Smooth muscle cell (in vitro differentiated cells): ENCODE measurements around the gene PEX11G. TPM values are rescaled to one million over a fixed set of nuclear protein-coding genes. Genes with fewer than 3 reads are reported as not detected.

Experiments used
- DNase-seq: peaks from one replicate; lab custom pipeline; 2025; ENCODE audit not compliant: unreplicated experiment; lab: John Stamatoyannopoulos, UW
- H2AFZ ChIP-seq: fragments of 200-600 bp; sonication (generic); 2 replicates; pipeline ENCODE4 v1.6.0; 2016; ENCODE audit warnings: antibody characterized with exemption, low read depth, mild to moderate bottlenecking
- H3F3A ChIP-seq: fragments of 200-600 bp; sonication (generic); 2 replicates; pipeline ENCODE4 v1.6.0; 2017; ENCODE audit warnings: antibody characterized with exemption, low read depth
- H3K27ac ChIP-seq: fragments of 200-600 bp; sonication (generic); 2 replicates; pipeline ENCODE4 v1.5.1; 2016; ENCODE audit warnings: low read depth, mild to moderate bottlenecking
- H3K27me3 ChIP-seq: fragments of 200-600 bp; sonication (generic); 2 replicates; pipeline ENCODE4 v1.6.1; 2016; ENCODE audit warnings: low read depth, mild to moderate bottlenecking
- H3K36me3 ChIP-seq: fragments of 200-600 bp; sonication (generic); 2 replicates; pipeline ENCODE4 v1.5.1; 2016; ENCODE audit warnings: low read depth
- H3K4me1 ChIP-seq: fragments of 200-600 bp; sonication (generic); 2 replicates; pipeline ENCODE4 v1.5.1; 2016; ENCODE audit warnings: low read depth
- H3K4me2 ChIP-seq: fragments of 200-600 bp; sonication (generic); 2 replicates; pipeline ENCODE4 v1.6.0; 2016; ENCODE audit warnings: mild to moderate bottlenecking
- H3K4me3 ChIP-seq: fragments of 200-600 bp; sonication (generic); 2 replicates; pipeline ENCODE4 v1.5.1; 2016; ENCODE audit warnings: mild to moderate bottlenecking
- H3K79me2 ChIP-seq: fragments of 200-600 bp; sonication (generic); 2 replicates; pipeline ENCODE4 v1.6.0; 2016; ENCODE audit warnings: low read depth, mild to moderate bottlenecking
- H3K9ac ChIP-seq: fragments of 200-600 bp; sonication (generic); 2 replicates; pipeline ENCODE4 v1.6.0; 2016; ENCODE audit warnings: low read depth
- H3K9me3 ChIP-seq: fragments of 200-600 bp; sonication (generic); replicated peaks from 2 replicates; pipeline ENCODE4 v1.5.1; 2016; ENCODE audit warnings: low read depth
- H4K20me1 ChIP-seq: fragments of 200-600 bp; sonication (generic); 2 replicates; pipeline ENCODE4 v1.6.0; 2016; ENCODE audit warnings: low read depth
- CTCF ChIP-seq: fragments of 200-600 bp; sonication (generic); IDR thresholded peaks from 2 replicates; pipeline ENCODE4 v1.5.1; 2017; ENCODE audit warnings: borderline replicate concordance, mild to moderate bottlenecking, antibody characterized with exemption; ENCODE audit not compliant: insufficient read depth, poor library complexity, severe bottlenecking
- WGBS: methylation state at CpG from one replicate; pipeline ENCODE4 v1.1.7; 2016; ENCODE audit warnings: low lambda C conversion rate; 5-methylcytosine and 5-hydroxymethylcytosine counted together
- polyA plus RNA-seq: library from polyadenylated mRNA; unstranded; fragments of >200 nt; fragmentation: Nextera tagmentation; extraction: Ambion mirVana; gene quantifications from 2 replicates; pipeline ENCODE4 v1.2.1, GENCODE V29; 2016
- total RNA-seq: library from RNA; depleted of rRNA; stranded (reverse); fragments of >200 nt; gene quantifications from 2 replicates; pipeline ENCODE4 v1.2.3, GENCODE V29; 2014

The PEX11G gene
- total and polyA plus RNA-seq, 2 experiments from 2014 or later = 4.3 TPM; not detected in 1

GRCh38 chr19:7482584-7483439 is 6.0 kb downstream of the PEX11G start:
- Histone ChIP-seq H3K4me2 (peak overlapping the region; percentile 51), H3K36me3 (no peaks in the 10 kb centered on the region), H3K4me3 (no peak overlapping the region), H3K27ac (no peak overlapping the region), H3K27me3 (no peaks in the 10 kb centered on the region), H3K4me1 (peaks cover 5% of the 10 kb centered on the region), H3K9ac (no peak overlapping the region), H4K20me1 (no peaks in the 10 kb centered on the region), H3F3A (no peaks in the 10 kb centered on the region), H3K9me3 (no peaks in the 10 kb centered on the region), H2AFZ (no peak overlapping the region), H3K79me2 (no peaks in the 10 kb centered on the region)
- no peak for TF ChIP-seq CTCF
- DNase-seq = no peak
- 65% methylated on average over 26 of the region's 37 CpGs for WGBS

- H3K9me3 ChIP-seq = no peaks in the 10 kb centered on the region
- H4K20me1 ChIP-seq = no peaks in the 10 kb centered on the region
- no peak overlapping the region for H3K9ac ChIP-seq
- H2AFZ ChIP-seq = no peak overlapping the region
- no peaks in the 10 kb centered on the region for H3K27me3 ChIP-seq
- H3K4me2 ChIP-seq = no peak overlapping the region
- H3F3A ChIP-seq = no peaks in the 10 kb centered on the region
- 86% methylated on average over 7 of the region's 7 CpGs for WGBS
- peaks cover 5% of the 10 kb centered on the region for H3K4me1 ChIP-seq
- no peak for TF ChIP-seq CTCF
- H3K36me3 ChIP-seq = no peaks in the 10 kb centered on the region
- H3K27ac ChIP-seq = peak overlapping the region; percentile 77
- H3K4me3 ChIP-seq = no peak overlapping the region
- DNase-seq = no peak
- no peaks in the 10 kb centered on the region for H3K79me2 ChIP-seq
Observed at GRCh38 chr19:7480970-7481255, 7.9 kb downstream of the PEX11G start.

GRCh38 chr19:7480222-7480969 is 8.4 kb downstream of the PEX11G start:
- Histone ChIP-seq H3K4me3 (no peak overlapping the region), H3K36me3 (no peaks in the 10 kb centered on the region), H3K27ac (peak overlapping the region; percentile 77), H3K9me3 (no peaks in the 10 kb centered on the region), H3K4me2 (peak overlapping the region; percentile 27), H4K20me1 (no peaks in the 10 kb centered on the region), H3F3A (no peaks in the 10 kb centered on the region), H3K27me3 (no peaks in the 10 kb centered on the region), H3K9ac (no peak overlapping the region), H3K4me1 (peaks cover 5% of the 10 kb centered on the region), H3K79me2 (no peaks in the 10 kb centered on the region), H2AFZ (no peak overlapping the region)
- DNase-seq = no peak
- no peak for TF ChIP-seq CTCF
- 61% methylated on average over 11 of the region's 11 CpGs for WGBS
